Peyer's patch (tissue), 4 donors: ENCODE results near the gene TNIK.

Experiments
- POLR2A ChIP-seq, 2 donors: fragments of 450-650 bp; IDR thresholded peaks; one replicate each; pipeline ENCODE4 v1.5.1; 2017; ENCODE audit warnings: antibody characterized with exemption in 2 of 2, mild to moderate bottlenecking in 2 of 2, moderate library complexity in 2 of 2
- TF ChIP-seq, protein P1 (sequence below), 6 experiments: fragments of 450-650 bp in 4 of 6; fragments of 200-600 bp in 2 of 6; sonication (generic) in 1 of 6; IDR thresholded peaks; one replicate each; pipeline ENCODE4 v1.5.1; 2017 to 2019; ENCODE audit warnings: antibody characterized with exemption in 6 of 6, mild to moderate bottlenecking in 3 of 6, moderate library complexity in 1 of 6

DNA sequence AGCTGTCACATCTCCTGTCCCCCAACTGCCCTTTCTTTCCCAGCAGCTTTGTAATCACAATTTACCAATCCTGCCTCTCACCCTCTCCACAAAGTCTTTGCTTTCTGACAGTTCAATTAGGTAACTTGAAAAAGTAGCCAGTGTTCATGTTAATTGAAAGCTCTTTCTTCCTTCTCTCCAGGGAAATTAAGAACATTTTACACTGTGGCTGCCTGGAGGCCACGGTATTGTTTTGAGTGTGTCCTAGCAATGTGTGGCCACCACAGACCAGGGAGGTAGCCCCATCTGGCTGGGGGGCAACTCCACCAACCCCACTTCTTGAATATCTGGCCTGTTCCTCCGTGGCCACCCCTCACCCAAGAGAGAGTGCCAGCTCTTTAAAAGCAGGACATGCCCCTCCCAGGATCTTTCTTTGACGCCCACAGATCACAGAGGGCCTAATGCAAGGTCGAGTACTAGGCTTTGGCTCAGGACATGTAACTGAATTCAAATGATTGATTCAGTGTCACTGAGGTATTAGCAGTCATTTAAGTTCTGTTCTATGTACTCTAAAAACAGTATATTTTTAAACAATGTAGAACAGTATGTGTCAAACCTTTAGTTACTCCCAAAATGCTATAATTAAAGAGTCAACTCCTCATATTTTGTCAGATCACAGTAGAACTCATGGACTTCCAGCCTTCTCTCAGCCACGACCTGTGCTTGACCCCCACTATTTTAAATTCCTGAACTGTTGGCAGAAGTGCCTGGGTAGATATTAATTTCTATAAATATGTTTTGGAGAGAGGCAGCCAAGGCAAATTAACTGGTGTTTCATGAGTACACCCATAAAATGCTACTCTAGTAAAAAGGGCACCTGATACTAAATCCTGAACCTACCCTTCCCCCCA lies 164.5 kb downstream of the TNIK start:
- TF ChIP-seq, protein P1, sequence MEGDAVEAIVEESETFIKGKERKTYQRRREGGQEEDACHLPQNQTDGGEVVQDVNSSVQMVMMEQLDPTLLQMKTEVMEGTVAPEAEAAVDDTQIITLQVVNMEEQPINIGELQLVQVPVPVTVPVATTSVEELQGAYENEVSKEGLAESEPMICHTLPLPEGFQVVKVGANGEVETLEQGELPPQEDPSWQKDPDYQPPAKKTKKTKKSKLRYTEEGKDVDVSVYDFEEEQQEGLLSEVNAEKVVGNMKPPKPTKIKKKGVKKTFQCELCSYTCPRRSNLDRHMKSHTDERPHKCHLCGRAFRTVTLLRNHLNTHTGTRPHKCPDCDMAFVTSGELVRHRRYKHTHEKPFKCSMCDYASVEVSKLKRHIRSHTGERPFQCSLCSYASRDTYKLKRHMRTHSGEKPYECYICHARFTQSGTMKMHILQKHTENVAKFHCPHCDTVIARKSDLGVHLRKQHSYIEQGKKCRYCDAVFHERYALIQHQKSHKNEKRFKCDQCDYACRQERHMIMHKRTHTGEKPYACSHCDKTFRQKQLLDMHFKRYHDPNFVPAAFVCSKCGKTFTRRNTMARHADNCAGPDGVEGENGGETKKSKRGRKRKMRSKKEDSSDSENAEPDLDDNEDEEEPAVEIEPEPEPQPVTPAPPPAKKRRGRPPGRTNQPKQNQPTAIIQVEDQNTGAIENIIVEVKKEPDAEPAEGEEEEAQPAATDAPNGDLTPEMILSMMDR (IDR thresholded peaks at IDR 0.05): no peak
- TF ChIP-seq POLR2A (IDR thresholded peaks at IDR 0.05): no peak
